GM12878 (cell line): ENCODE data around the gene GALNT9. TPM values are rescaled to one million over a fixed set of nuclear protein-coding genes. Genes with fewer than 3 reads are reported as not detected.

Experiments used
- ATAC-seq: fragments of 200-7000 bp; cut with Tn5 transposase; 3 replicates; pipeline ENCODE4 v1.9.1; 2020; ENCODE audit warnings: mild to moderate bottlenecking, moderate library complexity
- BruUV-seq: library from RNA; stranded (reverse); fragments of 400-500 nt; replicated peaks from 2 replicates; lab custom pipeline; 2021; lab: Mats Ljungman, UMichigan
- CTCF ChIA-PET: fragments of 300-600 bp; sonication (Branson Sonifier 250); formaldehyde crosslinking; extraction: SDS; loops from one replicate; lab custom pipeline; 2021; ENCODE audit warnings: inconsistent platforms; lab: Yijun Ruan, JAX
- POLR2A ChIA-PET: fragments of 350-600 bp; formaldehyde crosslinking; extraction: SDS; loops from one replicate; lab custom pipeline; 2021; ENCODE audit warnings: inconsistent platforms; lab: Charles Lee
- RAD21 ChIA-PET: fragments of 300-600 bp; sonication (Branson Sonifier 250); formaldehyde crosslinking; loops from one replicate; lab custom pipeline; 2023; ENCODE audit warnings: antibody characterized with exemption; ENCODE audit not compliant: unreplicated experiment; lab: Charles Lee
- SMC1A ChIA-PET: fragments of 300-600 bp; sonication (Branson Sonifier 250); formaldehyde crosslinking; loops from one replicate; lab custom pipeline; 2023; ENCODE audit not compliant: unreplicated experiment, uncharacterized antibody; lab: Charles Lee
- DNase-seq: peaks from one replicate; pipeline ENCODE4 v3.0.0-alpha.2; 2011; ENCODE audit warnings: low read depth, low spot score
- FAIRE-seq: peaks from 3 replicates; lab custom pipeline; 2011; peaks lifted over from hg19 to GRCh38; lab: Jason Lieb, UNC
- H2AFZ ChIP-seq: 2 replicates; pipeline ENCODE4 v1.6.0; 2011; ENCODE audit warnings: low read depth, low read length, control low read depth; ENCODE audit not compliant: control insufficient read depth
- H3K27ac ChIP-seq: 2 replicates; pipeline ENCODE4 v1.5.1; 2011; ENCODE audit warnings: control low read depth; ENCODE audit not compliant: control insufficient read depth, insufficient read depth
- H3K27me3 ChIP-seq, 2 experiments: replicated peaks in 1 of 2; 2 replicates each; pipeline versions ENCODE4 v1.6.0 to v1.6.1; 2011; ENCODE audit warnings: low read length in 1 of 2; ENCODE audit not compliant: control insufficient read depth in 2 of 2, insufficient read depth in 2 of 2
- H3K36me3 ChIP-seq, 2 experiments: 2 replicates each; pipeline ENCODE4 v1.5.1; 2011; ENCODE audit warnings: low read length in 1 of 2; ENCODE audit not compliant: control insufficient read depth in 2 of 2, insufficient read depth in 2 of 2
- H3K4me1 ChIP-seq: 2 replicates; pipeline ENCODE4 v1.6.1; 2011; ENCODE audit warnings: mild to moderate bottlenecking, low read length, moderate library complexity, mixed read lengths; ENCODE audit not compliant: control insufficient read depth, insufficient read depth
- H3K4me2 ChIP-seq: 2 replicates; pipeline ENCODE4 v1.6.0; 2011; ENCODE audit warnings: control low read depth; ENCODE audit not compliant: control insufficient read depth, insufficient read depth
- H3K4me3 ChIP-seq: fragments of 200-600 bp; sonication (generic); 2 replicates; pipeline ENCODE4 v1.5.1; 2016
- H3K79me2 ChIP-seq: 2 replicates; pipeline ENCODE4 v1.6.0; 2011; ENCODE audit warnings: low read length; ENCODE audit not compliant: control insufficient read depth, insufficient read depth
- H3K9ac ChIP-seq: 2 replicates; pipeline ENCODE4 v1.8.0; 2011; ENCODE audit warnings: low read length, control low read depth, mixed read lengths; ENCODE audit not compliant: control insufficient read depth, insufficient read depth
- H3K9me3 ChIP-seq: replicated peaks from 3 replicates; pipeline ENCODE4 v1.5.1; 2011; ENCODE audit warnings: mild to moderate bottlenecking, low read length; ENCODE audit not compliant: control insufficient read depth, insufficient read depth
- H4K20me1 ChIP-seq: 2 replicates; pipeline ENCODE4 v1.6.0; 2011; ENCODE audit not compliant: control insufficient read depth, insufficient read depth
- NFYB ChIP-seq: IDR thresholded peaks from 2 replicates; pipeline ENCODE4 v1.6.1; 2011; ENCODE audit warnings: low read depth, mild to moderate bottlenecking, low read length, improper control_type of control experiment, moderate library complexity; ENCODE audit not compliant: insufficient read depth
- RCOR1 ChIP-seq: conservative IDR thresholded peaks from 2 replicates; pipeline ENCODE4 v1.6.1; 2012; ENCODE audit warnings: low read depth, low read length, improper control_type of control experiment
- TCF7 ChIP-seq: IDR thresholded peaks from 2 replicates; pipeline ENCODE4 v1.6.1; 2014; ENCODE audit warnings: antibody characterized with exemption, borderline replicate concordance
- WGBS: methylation state at CpG from one replicate; pipeline ENCODE4 v1.1.6; 2016; ENCODE audit warnings: low lambda C conversion rate; ENCODE audit not compliant: insufficient replicate concordance, insufficient coverage; ENCODE audit errors: missing lambda C conversion rate; 5-methylcytosine and 5-hydroxymethylcytosine counted together
- in situ Hi-C: fragments of 300-500 bp; cut with MboI; formaldehyde crosslinking; loops from 9 replicates; pipeline ENCODE4 v1.14.3; 2018; ENCODE audit warnings: mixed read lengths
- intact Hi-C: fragments of 100-400 bp; cut with micrococcal nuclease; formaldehyde crosslinking; loops from one replicate; pipeline ENCODE4 v1.14.2; 2022; ENCODE audit not compliant: unreplicated experiment
- polyA plus RNA-seq, 11 experiments: library from polyadenylated mRNA; depleted of rRNA in 4 of 11; unstranded in 6 of 11; stranded (reverse) in 5 of 11; fragments of >200 nt; fragmentation: Nextera tagmentation in 4 of 11; fragmentation: Illumina TruSeq in 1 of 11; extraction: Ambion mirVana in 4 of 11; extraction: Trizol in 1 of 11; gene quantifications; 1 replicate in 1 of 11; 2 replicates in 10 of 11; pipeline versions ENCODE4 v1.2.1 to v1.2.3, GENCODE V29; 2011 to 2016; ENCODE audit warnings: inconsistent platforms in 2 of 11, missing spikeins in 2 of 11, low read depth in 1 of 11
- total RNA-seq, 4 experiments: library from RNA; depleted of rRNA in 3 of 4; stranded (reverse); fragments of >200 nt in 3 of 4; fragmentation: Illumina TruSeq in 1 of 4; extraction: Trizol in 1 of 4; gene quantifications; 2 replicates each; pipeline versions ENCODE4 v1.2.1 to v1.2.3, GENCODE V29; 2013 to 2021
- TF ChIP-seq, protein P1 (sequence below): fragments of 450-650 bp; IDR thresholded peaks from 2 replicates; pipeline ENCODE4 v1.6.1; 2017; ENCODE audit warnings: antibody characterized with exemption, mild to moderate bottlenecking, moderate library complexity

The GALNT9 gene
- total and polyA plus RNA-seq, 10 of the 15 experiments (the other 5 are each of a cell fraction or from before 2014, with no cell fraction given): 0.04 TPM; not detected in 9

DNA sequence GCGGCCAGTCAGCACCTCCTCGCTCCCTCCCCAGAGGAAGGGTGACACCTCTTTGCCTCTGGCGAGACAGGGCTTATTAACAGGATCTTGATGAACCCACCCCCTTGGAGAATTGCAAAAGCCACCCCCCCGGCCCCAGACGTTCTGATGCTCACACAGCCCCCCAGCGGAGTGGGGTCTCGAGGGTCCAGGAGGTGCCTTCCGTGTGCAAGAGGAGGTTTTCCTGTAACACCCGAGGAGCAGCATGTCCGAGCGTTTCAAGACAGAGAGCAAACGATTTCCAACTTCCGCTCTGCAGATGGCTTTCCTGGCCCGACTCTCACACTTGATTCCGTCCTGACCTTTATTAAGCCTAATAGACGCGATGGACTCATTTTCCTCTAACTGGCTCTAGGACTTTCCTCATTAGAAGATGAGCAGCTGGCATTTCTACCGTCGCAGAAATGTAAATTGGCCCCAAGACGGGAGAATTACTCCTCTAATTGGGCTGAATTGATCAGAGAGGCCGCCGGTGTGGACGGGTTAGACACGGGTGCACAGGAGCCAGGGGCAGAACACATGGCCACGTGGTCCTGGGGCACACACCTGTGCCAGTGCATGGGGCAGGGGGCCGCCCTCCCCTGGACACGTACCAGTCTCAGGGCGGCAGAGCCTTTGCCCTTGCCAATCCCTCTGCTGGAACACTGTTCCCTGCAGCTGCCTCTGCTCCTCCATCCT is 100.8 kb downstream of the GALNT9 start:
- intact Hi-C loops: no loop called here
- in situ Hi-C loops: no loop called here
- Histone ChIP-seq H3K4me1 (no peaks in the 10 kb centered on the region), H3K36me3 (no peaks in the 10 kb centered on the region), H3K27ac (no peak overlapping the region), H3K9me3 (no peaks in the 10 kb centered on the region; the same call in 1 of the 3 replicates), H3K4me3 (no peak overlapping the region), H4K20me1 (no peaks in the 10 kb centered on the region), H3K27me3 (no peaks in the 10 kb centered on the region), H3K79me2 (no peaks in the 10 kb centered on the region), H3K4me2 (no peak overlapping the region), H2AFZ (no peak overlapping the region), H3K9ac (no peak overlapping the region)
- BruUV-seq: no TSS peak
- WGBS: 40% methylated on average over 28 of the region's 28 CpGs
- TF ChIP-seq, protein P1, sequence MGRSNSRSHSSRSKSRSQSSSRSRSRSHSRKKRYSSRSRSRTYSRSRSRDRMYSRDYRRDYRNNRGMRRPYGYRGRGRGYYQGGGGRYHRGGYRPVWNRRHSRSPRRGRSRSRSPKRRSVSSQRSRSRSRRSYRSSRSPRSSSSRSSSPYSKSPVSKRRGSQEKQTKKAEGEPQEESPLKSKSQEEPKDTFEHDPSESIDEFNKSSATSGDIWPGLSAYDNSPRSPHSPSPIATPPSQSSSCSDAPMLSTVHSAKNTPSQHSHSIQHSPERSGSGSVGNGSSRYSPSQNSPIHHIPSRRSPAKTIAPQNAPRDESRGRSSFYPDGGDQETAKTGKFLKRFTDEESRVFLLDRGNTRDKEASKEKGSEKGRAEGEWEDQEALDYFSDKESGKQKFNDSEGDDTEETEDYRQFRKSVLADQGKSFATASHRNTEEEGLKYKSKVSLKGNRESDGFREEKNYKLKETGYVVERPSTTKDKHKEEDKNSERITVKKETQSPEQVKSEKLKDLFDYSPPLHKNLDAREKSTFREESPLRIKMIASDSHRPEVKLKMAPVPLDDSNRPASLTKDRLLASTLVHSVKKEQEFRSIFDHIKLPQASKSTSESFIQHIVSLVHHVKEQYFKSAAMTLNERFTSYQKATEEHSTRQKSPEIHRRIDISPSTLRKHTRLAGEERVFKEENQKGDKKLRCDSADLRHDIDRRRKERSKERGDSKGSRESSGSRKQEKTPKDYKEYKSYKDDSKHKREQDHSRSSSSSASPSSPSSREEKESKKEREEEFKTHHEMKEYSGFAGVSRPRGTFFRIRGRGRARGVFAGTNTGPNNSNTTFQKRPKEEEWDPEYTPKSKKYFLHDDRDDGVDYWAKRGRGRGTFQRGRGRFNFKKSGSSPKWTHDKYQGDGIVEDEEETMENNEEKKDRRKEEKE: no peak
- no peak for TF ChIP-seq NFYB
- TF ChIP-seq RCOR1: no peak
- TF ChIP-seq TCF7: no peak
- DNase-seq: no peak
- ChIA-PET SMC1A (no interaction called here), POLR2A (no interaction called here), RAD21 (no interaction called here), CTCF (no interaction called here)
- ATAC-seq: no peak
- no peak for FAIRE-seq
